ENCODE measurements around the gene PLEKHM1.

The PLEKHM1 gene

GRCh38 chr17:45427181-45427835 lies 63.2 kb downstream of the PLEKHM1 start:
- no peak for DNase-seq (ENCODE audit: low read depth)

GRCh38 chr17:45426561-45426960 lies 64.0 kb downstream of the PLEKHM1 start:
- DNase-seq (ENCODE audit: low read depth), result no peak

GRCh38 chr17:45425984-45426413 lies 64.5 kb downstream of the PLEKHM1 start:
- DNase-seq (ENCODE audit: low read depth), result no peak

GRCh38 chr17:45425125-45425983 lies 65.2 kb downstream of the PLEKHM1 start:
- DNase-seq (ENCODE audit: low read depth), result no peak

- DNase-seq (ENCODE audit: low read depth), result no peak
Measured at GRCh38 chr17:45424769-45425124, 65.8 kb downstream of the PLEKHM1 start.

GRCh38 chr17:45423975-45424335 lies 66.6 kb downstream of the PLEKHM1 start:
- no peak for DNase-seq (ENCODE audit: low read depth)

GRCh38 chr17:45423304-45423974 lies 67.1 kb downstream of the PLEKHM1 start:
- no peak for DNase-seq (ENCODE audit: low read depth)

GRCh38 chr17:45414990-45415881 lies 75.3 kb downstream of the PLEKHM1 start:
- no peak for DNase-seq (ENCODE audit: low read depth)

GRCh38 chr17:45413498-45413923 lies 77.0 kb downstream of the PLEKHM1 start:
- DNase-seq (ENCODE audit: low read depth), result no peak

GRCh38 chr17:45411348-45412105 lies 79.0 kb downstream of the PLEKHM1 start:
- DNase-seq (ENCODE audit: low read depth), result no peak

GRCh38 chr17:45410144-45411091 lies 80.1 kb downstream of the PLEKHM1 start:
- DNase-seq (ENCODE audit: low read depth), result peak; percentile 24

- no peak for DNase-seq (ENCODE audit: low read depth)
Measured at GRCh38 chr17:45409659-45410076, 80.9 kb downstream of the PLEKHM1 start.

- DNase-seq (ENCODE audit: low read depth), result no peak
Measured at GRCh38 chr17:45408611-45409421, 81.7 kb downstream of the PLEKHM1 start.

GRCh38 chr17:45406107-45406506 lies 84.4 kb downstream of the PLEKHM1 start:
- DNase-seq (ENCODE audit: low read depth), result no peak

- DNase-seq (ENCODE audit: low read depth), result no peak
Measured at GRCh38 chr17:45405250-45406086, 85.1 kb downstream of the PLEKHM1 start.

GRCh38 chr17:45404870-45405249 lies 85.7 kb downstream of the PLEKHM1 start:
- DNase-seq (ENCODE audit: low read depth), result no peak

GRCh38 chr17:45403906-45404490 lies 86.5 kb downstream of the PLEKHM1 start:
- DNase-seq (ENCODE audit: low read depth), result no peak

GRCh38 chr17:45402916-45403315 lies 87.6 kb downstream of the PLEKHM1 start:
- DNase-seq (ENCODE audit: low read depth), result no peak

Measured in T-helper 22 cell (primary cell).